Measurements from ENCODE around the gene NAGLU. TPM values are rescaled to one million over a fixed set of nuclear protein-coding genes. Genes with fewer than 3 reads are reported as not detected.

The NAGLU gene
- total and polyA plus RNA-seq, 2 of the 13 experiments (the other 11 are each of a cell fraction or from before 2014, with no cell fraction given), result 28.2 to 40.1 TPM

- TF ChIP-seq ZBED4 (CRISPR knock-in tag; IDR thresholded peaks at IDR 0.05; ENCODE audit: borderline replicate concordance) (no peak; the same call in 1 of the 2 replicates), BATF2 (CRISPR knock-in tag; IDR thresholded peaks at IDR 0.05) (peak; percentile 58; the same call in 1 of the 2 replicates), FLYWCH1 (CRISPR knock-in tag; IDR thresholded peaks at IDR 0.05) (no peak), AKAP8 (CRISPR knock-in tag; IDR thresholded peaks at IDR 0.05) (peak; percentile 53; the same call in 1 of the 2 replicates), ZGPAT (CRISPR knock-in tag; IDR thresholded peaks at IDR 0.05) (peak; percentile 94), KAT2B (IDR thresholded peaks at IDR 0.05; ENCODE audit: borderline replicate concordance, low read depth, low read length) (no peak), HINFP (CRISPR knock-in tag; IDR thresholded peaks at IDR 0.05; ENCODE audit: low read depth) (no peak), KIAA2018 (CRISPR knock-in tag; IDR thresholded peaks at IDR 0.05; ENCODE audit: borderline replicate concordance) (no peak), NFYC (CRISPR knock-in tag; IDR thresholded peaks at IDR 0.05) (no peak; the same call in 1 of the 2 replicates), CREM (IDR thresholded peaks at IDR 0.05) (peak; percentile 87), CREM (CRISPR knock-in tag; IDR thresholded peaks at IDR 0.05) (no peak), PHF8 (CRISPR knock-in tag; IDR thresholded peaks at IDR 0.05) (peak; percentile 73), ZNF569 (CRISPR knock-in tag; IDR thresholded peaks at IDR 0.05; ENCODE audit: borderline replicate concordance) (no peak), ZBTB38 (CRISPR knock-in tag; IDR thresholded peaks at IDR 0.05) (peak; percentile 76; the same call in 1 of the 2 replicates)
These were observed 25.9 kb downstream of the NAGLU start, which contains the start of gene COASY (continued) for GRCh38 chr17:42561897-42562387.

Measured in HepG2 (cell line).